ENCODE results near the gene BEGAIN. TPM values are rescaled to one million over a fixed set of nuclear protein-coding genes. Genes with fewer than 3 reads are reported as not detected.
A peak's percentile ranks its signal among the peaks of the same experiment; 100 is the strongest.

Gene BEGAIN
- total RNA-seq, 2 donors from 2014 or later: 0.56 to 1.2 TPM

DNA sequence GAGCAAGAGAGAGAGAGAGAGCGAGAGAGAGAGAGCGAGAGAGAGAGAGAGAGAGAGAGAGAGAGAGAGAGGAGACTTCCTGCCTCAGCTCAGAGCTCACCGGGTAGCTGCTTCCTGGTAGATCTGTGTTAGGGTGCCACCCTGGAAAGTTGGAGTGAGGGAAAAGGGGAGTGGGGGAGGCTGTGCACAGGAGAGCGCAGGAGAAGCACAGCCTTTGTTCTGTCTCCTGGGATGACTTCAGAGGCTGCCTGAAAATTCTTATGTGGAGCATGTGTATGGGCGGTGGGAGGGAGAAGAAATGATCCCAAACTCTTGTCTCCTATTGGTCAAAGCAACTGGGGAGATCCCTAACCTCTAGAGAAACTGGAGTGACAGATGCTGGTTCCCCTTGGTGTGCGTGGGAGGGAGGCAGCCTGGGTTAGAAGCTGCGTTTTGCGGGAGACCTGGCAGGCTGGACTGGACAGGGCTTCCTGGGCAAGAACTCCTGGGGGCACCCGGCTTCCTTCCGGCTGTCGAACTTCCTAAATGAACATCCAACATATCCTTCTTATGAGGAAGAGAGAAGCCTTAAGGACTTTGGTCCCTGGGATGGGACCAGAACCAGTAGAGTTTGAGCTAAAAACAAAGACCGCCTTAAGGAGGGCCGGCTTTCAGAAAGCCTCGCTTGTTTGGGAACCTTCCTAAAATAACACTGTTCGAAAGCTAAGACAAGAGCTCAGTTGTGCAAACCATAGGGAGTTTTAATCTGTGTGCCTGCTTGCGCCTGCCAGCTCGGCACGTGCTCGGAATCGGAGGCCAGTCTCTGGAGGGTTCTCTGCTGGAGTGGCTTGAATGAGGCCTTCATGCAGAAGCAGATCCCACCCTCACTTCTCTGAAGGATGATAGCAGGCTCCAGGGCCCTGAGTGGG, 30.4 kb upstream of the BEGAIN start:
- peak; percentile 82 for DNase-seq (ENCODE audit: low spot score)
- intact Hi-C loops (cut with DNase I): no loop called here

DNA sequence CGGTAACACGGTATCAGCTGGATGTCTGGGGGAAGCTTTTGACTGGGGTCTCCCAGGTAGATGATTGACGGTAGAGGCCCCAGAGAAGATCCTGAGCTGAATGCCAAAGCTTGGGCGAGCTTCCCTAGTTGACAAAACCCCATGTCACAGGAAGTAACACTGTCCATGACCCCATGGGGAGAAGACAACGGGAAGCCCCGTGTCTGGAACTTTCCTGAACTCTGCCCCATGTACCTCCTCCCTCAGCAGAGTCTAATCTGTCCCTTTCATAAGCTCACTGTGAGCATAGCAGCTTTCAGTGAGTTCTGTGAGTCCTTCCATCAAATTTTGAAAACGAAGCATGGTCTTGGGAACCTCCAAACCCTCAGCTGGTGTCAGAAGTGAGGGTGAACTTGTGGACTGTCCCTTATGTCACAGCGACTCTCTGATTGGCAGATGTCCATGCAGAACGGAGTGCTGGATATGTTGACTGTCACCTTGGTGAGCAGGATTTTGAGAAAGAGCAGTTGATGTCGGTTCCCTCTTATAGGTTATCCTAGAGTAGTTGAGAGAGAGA, 29.7 kb upstream of the BEGAIN start:
- DNase-seq (ENCODE audit: low spot score): peak; percentile 30

DNA sequence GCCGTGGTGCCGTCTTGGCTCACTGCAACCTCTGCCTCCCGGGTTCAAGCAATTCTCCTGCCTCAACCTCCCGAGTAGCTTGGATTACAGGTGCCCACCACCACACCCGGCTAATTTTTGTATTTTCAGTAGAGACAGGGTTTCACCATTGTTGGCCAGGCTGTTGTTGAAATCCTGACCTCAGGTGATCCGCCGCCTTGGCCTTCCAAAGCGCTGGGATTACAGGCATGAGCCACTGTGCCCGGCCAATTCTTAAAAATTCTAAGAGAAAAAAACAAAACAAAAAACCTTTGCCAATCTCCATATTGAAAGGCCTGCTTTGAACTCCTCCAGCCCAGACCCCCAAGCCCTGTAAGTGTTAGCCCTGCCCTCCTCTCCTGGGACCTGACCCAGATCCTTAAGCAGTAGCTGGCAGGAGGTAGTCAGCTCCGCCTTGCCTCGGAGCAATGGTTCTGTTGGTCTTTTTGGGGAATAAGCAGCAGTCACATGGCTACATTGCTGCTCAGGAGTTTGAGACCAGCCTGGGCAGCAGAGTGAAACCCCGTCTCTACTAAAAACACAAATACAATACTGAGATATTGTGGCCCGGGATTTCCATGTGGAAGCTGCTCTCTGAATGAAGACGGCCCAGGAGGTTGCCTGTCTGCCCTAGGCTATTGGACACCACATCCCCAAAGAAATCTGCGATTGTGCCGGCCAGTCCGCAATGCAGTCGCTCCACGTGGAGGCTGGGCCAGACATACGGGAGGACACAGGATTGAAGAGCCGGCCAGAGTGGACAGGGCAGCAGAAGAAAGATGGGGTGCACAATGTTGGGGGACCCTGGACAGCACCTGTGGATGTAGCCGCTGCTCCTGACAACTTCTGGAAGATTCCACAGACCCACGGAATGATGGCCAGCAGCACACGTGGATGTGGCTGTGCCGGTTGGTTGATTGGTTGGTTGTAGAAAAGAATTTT, 28.8 kb upstream of the BEGAIN start:
- DNase-seq (ENCODE audit: low spot score): peak; percentile 58
- intact Hi-C loops (cut with DNase I): no loop called here

More for the DNA sequence above, 29.7 kb upstream of the BEGAIN start:
- intact Hi-C loops (cut with DNase I): no loop called here

DNA sequence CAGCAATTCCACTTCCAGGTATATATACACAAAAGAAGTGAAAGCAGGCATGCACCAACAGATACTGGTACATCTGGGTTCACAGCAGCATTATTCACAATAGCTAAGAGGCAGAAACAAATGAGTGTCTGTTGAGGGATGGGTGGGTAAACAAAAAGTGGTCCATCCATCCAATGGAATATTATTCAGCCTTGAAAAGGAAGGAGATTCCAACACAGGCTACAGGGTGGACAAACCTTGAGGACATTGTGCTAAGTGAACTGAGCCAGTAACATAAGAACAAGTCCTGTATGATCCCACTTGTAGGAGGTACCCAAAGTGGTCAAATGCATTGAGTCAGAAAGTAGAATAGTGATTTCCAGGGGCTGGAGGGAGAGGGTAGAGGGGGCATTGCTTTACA, 27.6 kb upstream of the BEGAIN start:
- intact Hi-C loops (cut with DNase I): no loop called here
- DNase-seq (ENCODE audit: low spot score): no peak

DNA sequence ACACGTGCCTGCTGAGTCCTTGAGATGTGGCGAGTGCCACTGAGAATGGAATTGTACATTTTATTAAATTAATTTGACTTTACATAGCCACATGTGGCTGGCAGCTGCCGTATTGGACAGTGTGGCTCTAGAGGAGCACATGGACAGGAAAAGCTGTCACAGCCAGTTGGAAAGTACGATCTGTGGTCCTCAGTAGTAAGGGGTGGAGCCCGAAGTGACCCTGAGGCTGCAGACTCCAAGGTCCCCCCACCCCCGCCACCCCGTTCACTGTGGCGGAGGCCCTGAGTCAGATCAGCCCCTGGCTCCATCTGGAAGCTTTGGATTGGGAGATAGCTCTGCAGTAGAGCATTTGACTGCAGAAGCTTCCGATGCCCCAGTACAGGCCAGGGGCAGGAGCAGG, 25.8 kb upstream of the BEGAIN start:
- peak; percentile 31 for DNase-seq (ENCODE audit: low spot score)
- intact Hi-C loops (cut with DNase I): no loop called here

DNA sequence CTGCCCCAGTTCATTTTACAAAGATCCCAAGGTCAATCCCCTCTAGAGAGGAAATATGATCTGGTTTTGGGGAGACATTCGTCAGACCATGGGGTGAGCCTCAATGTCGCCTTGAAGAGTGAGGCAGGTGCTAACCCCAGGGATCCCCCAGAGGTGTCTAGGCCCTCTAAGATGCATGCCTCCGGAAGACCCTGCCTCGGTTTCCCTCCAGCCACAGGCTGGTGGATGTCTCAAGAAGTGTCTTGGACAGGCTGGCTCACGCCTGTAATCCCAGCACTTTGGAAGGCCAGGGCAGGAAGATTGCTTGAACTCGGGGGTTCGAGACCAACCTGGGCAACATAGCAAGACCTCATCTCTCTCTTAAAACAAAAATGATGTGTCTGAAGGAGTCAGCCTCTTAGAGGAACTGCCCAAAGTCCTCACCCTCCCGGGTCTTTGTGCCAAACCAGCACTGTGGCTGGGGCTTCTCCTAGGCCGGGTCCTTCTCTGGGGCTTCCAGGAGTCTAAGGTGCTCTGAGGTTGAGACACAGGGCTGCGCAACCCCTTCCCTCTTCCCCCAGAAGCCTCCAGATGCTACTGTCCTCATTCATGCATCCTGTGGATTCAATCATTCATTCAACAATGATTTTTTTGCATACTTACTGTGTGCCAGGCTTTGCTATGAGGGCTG, 24.7 kb upstream of the BEGAIN start:
- intact Hi-C loops (cut with DNase I): no loop called here
- peak; percentile 50 for DNase-seq (ENCODE audit: low spot score)

DNA sequence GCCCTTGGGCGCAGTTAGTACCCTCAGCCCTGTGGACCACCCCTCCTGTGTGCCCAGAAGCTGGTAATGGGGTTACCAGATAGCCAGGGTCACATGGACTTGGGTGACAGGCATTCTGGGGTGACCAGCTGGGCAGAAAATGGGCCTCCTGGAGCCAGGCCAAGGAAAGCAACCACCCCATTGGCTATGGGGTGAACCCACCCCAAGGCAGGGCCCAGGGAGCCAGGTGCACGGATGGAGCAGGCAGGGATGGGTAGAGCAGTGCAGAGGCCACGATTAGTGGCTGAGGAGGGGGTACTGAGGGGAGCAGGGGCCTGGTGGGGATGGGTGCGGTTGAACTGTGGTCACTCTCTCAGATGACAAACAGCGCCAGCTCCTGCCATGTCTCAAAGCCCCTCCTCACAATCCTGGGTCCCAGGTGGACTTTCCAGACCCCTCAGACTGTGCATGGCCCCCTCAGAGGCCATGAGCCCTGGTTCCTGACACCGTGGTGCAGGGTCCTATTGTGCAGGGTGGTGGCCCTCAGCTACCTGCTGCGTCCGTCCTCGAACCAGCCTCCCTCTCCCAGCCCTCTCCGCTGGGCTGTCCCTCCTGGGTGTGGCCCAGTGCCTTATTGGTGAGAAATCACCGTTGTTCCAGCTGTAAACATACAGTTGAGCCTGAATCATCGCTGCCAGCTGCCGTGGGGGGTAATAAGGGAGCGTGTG, 23.4 kb upstream of the BEGAIN start:
- peak; percentile 76 for DNase-seq (ENCODE audit: low spot score)
- intact Hi-C loops (cut with DNase I): no loop called here

DNA sequence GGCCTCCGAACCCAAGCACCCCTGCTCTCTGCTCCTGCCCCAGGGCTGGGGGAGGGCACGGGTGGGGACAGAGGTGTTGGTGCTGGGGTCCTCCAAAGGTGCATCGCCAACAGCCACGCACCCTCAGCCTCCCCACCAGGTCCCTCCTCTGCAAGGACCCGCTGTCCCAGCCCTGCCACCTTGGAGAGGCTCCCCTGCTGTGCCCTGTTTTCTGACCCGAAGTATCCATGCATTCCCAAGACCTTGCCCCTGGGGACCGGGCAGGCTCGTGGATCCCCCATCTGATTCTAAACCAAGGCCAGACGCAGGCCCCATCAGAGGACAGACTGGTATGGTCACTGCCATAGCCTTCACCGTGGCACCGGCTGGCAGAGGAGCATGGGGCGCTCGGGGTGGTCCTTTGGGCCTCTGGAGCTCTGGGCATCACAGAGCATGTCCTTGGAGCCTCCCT, 22.7 kb upstream of the BEGAIN start:
- DNase-seq (ENCODE audit: low spot score): peak; percentile 76
- intact Hi-C loops (cut with DNase I): no loop called here

DNA sequence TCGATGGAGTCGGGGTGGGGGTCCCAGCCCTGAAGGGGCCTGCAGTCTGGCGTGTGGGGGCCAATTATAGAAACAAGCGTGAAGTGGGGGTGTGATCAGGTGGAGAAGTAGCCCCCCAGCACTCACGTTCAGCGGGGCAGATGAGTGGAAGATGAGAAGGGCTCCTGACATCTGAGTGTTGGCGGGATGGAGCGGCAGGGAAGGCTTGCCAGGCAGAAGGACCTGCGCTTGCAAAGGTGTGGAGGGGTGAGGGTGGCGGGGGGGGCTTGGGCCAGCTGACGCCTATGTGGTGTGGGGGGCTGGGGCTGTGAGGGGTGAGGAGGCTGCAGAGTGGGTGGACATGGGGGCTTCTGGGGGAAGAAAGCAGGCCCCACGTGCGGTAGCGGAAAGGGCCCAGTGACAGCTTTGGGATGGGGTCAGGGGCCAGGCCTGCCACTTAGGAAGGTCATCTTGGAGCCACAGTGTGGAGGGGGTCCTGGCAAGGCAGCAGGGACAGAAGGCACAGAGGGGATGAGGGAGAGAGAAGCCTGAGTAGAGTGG, 22.2 kb upstream of the BEGAIN start:
- DNase-seq (ENCODE audit: low spot score): peak; percentile 64
- intact Hi-C loops (cut with DNase I): no loop called here

DNA sequence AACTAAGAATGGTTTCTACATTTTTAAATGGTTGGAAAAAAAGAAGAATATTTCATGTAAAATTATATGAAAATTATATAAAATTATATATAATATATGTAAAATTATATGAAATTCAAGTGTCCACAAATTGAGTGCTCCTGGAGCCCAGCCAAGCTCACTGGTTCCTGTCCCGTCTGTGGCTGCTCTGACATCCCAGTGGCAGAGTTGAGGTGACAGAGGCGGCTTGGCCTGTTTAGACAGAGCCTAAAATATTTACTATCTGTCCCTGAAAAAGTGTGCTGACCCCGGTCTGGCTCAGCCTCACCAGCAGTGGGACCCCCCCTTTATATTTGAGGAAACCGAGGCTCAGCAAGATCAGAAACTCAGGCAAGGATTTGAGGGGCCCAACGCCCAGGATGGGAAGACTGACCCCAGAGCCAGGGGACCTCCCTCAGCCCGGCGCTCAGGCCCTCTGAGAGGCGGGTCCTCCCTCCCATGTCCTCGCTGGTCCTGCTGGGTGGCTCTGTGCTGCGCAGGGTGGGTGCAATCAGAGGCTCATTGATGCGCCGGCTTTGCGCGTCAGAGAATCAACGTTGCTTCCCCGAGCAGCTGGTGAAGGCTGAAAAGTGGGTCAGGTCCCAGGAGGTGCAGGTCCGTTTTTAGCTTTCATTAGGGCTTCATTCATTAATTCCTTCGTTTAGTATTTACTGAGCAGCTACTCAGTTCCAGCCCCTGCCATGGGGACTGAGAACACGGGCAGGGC, 21.5 kb upstream of the BEGAIN start:
- peak; percentile 52 for DNase-seq (ENCODE audit: low spot score)
- intact Hi-C loops (cut with DNase I): no loop called here

DNA sequence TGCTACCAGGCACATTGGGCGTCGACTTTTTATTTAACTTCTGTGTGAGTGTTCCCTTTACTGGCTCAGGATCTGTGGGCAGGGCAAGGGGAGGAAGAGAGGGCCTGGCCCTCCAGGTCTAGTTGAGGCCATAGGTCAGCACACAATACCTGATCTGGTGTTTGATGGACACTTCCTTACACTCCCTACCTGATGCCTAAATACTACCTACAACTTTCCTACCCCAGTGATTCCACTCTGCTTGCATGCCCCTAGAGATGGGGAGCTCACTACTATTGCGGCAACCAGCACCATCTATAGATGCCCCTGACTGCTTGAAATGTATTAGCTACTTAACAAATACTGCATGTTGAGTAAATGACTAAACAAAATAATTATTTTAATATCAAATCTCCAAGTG, 20.8 kb upstream of the BEGAIN start:
- intact Hi-C loops (cut with DNase I): no loop called here
- peak; percentile 16 for DNase-seq (ENCODE audit: low spot score)

DNA sequence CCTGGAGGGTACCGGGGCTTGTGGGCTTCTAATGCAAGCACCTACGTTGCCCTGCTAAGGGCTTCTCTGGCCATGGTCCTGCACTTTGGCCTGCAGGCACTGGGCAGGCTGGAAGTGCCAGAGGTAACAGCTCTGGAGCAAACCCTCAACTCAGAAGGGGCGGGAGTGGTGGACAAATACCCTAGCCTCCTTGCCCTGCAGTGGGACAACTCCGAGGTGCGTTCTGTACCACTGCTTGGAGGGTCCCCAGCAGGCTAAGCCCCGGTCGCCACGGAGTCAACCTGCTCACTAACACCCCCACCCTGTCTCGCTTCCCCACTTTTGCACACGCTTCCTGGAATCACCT, 20.4 kb upstream of the BEGAIN start:
- intact Hi-C loops (cut with DNase I): loop anchor here in 1 of 2 donors (1.0 kb wide), 1 partner anchor 24 kb away; no protein-coding TSS in a partner anchor
- peak; percentile 59 for DNase-seq (ENCODE audit: low spot score)

DNA sequence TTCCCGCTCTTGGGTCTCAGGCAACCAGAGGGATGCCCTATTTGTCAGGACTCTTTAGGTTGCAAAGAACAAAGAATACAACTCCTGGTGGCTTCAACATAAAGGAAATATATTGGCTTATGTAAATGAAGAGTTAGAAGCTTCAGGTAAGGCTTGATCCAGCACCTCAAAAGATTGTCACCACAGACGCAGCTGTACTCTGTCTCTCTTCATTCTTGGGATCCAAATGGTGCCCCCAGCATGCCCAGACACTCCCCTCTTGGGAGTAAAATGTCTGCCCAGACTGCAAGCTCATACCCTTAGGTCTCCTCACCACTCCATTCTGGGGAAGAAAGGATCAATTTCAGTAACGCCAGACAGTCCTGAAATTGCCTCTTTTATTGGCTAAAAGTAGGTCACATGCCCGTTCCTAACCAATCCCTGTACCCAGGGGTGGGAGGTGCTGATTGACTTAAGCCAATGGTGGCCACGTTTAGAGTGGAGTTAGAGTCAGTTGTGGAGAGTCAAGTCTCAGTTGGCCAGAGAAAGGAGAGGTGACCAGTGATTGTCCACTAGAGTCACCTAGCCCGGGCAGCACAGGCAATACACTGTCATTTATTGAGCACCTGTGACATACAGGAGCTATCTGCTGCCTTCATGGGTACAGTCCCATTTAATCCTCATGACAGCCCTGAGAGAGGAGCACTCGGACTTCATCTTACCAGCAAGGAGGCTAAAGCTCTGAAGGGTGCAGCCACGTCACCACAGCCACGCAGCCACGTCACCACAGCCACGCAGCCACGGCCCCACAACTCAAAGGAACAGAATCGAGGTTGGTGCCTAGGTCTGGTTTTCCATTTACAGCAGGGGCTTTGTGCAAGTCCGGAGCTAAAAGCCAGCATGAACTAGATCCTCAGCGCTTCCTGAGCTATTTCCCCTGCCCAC, 19.7 kb upstream of the BEGAIN start:
- DNase-seq (ENCODE audit: low spot score): peak; percentile 10
- intact Hi-C loops (cut with DNase I): loop anchor here in 1 of 2 donors (1.0 kb wide), 1 partner anchor 24 kb away; no protein-coding TSS in a partner anchor

DNA sequence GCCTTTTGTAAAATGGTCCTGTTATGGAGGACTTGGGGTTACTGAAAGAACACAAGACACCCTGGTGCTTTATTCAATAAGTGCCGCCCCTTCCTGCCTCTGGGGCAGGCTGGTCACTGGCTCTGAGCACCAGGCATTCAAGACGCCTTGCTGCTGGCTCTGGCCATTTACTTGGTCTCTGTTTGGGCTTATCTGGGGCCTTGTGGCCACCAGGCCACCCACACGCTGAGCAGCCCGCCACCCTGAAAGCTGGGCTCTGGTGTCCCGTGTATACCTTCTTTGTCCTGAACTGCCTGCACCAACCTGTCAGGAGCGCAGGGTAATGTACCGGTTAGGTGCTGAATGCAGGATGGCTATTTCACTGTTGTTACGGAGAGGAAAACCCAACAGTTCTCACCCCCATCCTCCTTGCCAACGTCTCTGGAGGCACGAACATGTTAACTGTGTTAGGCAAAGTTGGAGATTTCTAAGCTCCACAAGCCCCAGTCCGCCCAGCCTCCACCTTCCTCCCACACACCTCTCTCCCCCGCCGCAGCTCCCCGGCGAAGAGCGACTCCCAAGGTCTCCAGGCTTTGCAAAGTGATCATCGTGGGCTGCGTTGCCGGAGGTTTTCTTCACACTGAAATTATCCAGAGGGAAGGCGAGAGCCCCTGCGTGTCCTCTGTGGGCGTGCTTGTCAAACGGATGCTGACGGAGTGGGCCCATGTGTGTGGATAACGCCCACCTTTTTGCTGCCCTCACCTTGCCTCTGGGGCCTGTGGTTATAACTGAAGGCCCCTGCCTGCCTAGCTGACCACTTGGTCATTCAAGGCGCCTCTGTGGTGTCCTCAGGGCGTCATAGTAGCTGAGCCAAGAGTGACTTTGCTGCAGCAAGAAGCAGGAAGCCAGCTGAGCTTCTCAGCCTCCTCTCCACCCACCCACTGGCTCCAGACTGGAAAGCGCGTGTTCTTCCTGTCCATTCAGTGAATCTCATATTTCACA, 18.8 kb upstream of the BEGAIN start:
- peak; percentile 58 for DNase-seq (ENCODE audit: low spot score)
- intact Hi-C loops (cut with DNase I): no loop called here

DNA sequence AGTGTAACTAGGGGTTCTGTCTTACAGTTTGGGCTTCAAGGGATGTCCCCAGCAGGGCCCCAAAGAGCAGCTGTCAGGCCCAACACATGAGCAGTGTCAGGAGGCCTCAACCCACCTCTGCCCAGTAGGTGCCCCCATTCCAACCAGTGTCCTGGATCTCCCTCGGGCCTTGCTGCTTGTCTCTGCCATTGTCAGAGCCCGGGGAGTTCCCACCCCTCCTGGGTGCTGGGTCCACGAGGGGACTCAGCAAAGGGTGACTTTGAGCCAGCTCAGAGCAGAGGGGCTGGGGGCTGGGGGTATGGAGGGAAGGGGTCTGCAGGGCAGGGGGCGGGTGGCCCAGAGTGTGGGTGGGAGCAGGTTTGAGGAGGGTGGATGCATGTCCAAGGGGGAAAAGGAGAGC, 18.0 kb upstream of the BEGAIN start:
- DNase-seq (ENCODE audit: low spot score): peak; percentile 62
- intact Hi-C loops (cut with DNase I): no loop called here
